K562 (cell line): ENCODE results near the gene HSPA1B. TPM values are rescaled to one million over a fixed set of nuclear protein-coding genes. Genes with fewer than 3 reads are reported as not detected.

Experiments used
- ATAC-seq: fragments of 200-7000 bp; cut with Tn5 transposase; 3 replicates; pipeline ENCODE4 v1.9.1; 2020; ENCODE audit warnings: moderate library complexity
- BruUV-seq: library from RNA; stranded (reverse); fragments of 400-500 nt; replicated peaks from 2 replicates; lab custom pipeline; 2021; lab: Mats Ljungman, UMichigan
- CTCF ChIA-PET: fragments of 300-600 bp; formaldehyde crosslinking; extraction: SDS; loops from one replicate; lab custom pipeline; 2021; ENCODE audit warnings: low intra/inter-chr PET ratio; lab: Yijun Ruan, JAX
- POLR2A ChIA-PET: fragments of 300-600, 350-650 bp; sonication (Branson Sonifier 250); formaldehyde crosslinking; extraction: SDS; loops from one replicate; lab custom pipeline; 2021; ENCODE audit warnings: antibody characterized with exemption, inconsistent platforms; lab: Yijun Ruan, JAX
- DNase-seq, 4 experiments: peaks; one replicate each; pipeline versions ENCODE4 v3.0.0 to v3.0.0-alpha.2; 2011 to 2018; ENCODE audit warnings: low spot score in 3 of 4, mixed read lengths in 3 of 4; ENCODE audit errors: extremely low read depth in 1 of 4
- FAIRE-seq: peaks from 2 replicates; lab custom pipeline; 2011; peaks lifted over from hg19 to GRCh38; lab: Jason Lieb, UNC
- H2AFZ ChIP-seq: 2 replicates; pipeline ENCODE4 v1.6.0; 2011; ENCODE audit warnings: low read depth, low read length, control low read depth, inconsistent platforms
- H3K27ac ChIP-seq: fragments of 200-600 bp; 3 replicates; pipeline ENCODE4 v1.8.0; 2011; ENCODE audit warnings: low read depth, mild to moderate bottlenecking, control low read depth, inconsistent platforms, low read length, moderate library complexity, mixed read lengths; ENCODE audit errors: extremely low read depth
- H3K27me3 ChIP-seq, 2 experiments: fragments of 300-600 bp in 1 of 2; 2 replicates in 1 of 2; 3 replicates in 1 of 2; pipeline versions ENCODE4 v1.6.0 to v1.8.0; 2011; ENCODE audit warnings: inconsistent platforms in 2 of 2, low read length in 2 of 2, mild to moderate bottlenecking in 1 of 2, mixed read lengths in 1 of 2, moderate library complexity in 1 of 2; ENCODE audit not compliant: control insufficient read depth in 2 of 2, insufficient read depth in 2 of 2
- H3K36me3 ChIP-seq: fragments of 300-600 bp; 3 replicates; pipeline ENCODE4 v1.8.0; 2011; ENCODE audit warnings: mild to moderate bottlenecking, low read length, inconsistent platforms; ENCODE audit not compliant: control insufficient read depth, insufficient read depth
- H3K4me1 ChIP-seq, 2 experiments: fragments of 200-600 bp in 1 of 2; replicated peaks in 1 of 2; 2 replicates in 1 of 2; 3 replicates in 1 of 2; pipeline versions ENCODE4 v1.5.1 to v1.8.0; 2011; ENCODE audit warnings: inconsistent platforms in 2 of 2, low read length in 2 of 2, mild to moderate bottlenecking in 1 of 2, mixed read lengths in 1 of 2, moderate library complexity in 1 of 2; ENCODE audit not compliant: control insufficient read depth in 2 of 2, insufficient read depth in 2 of 2
- H3K4me2 ChIP-seq: 2 replicates; pipeline ENCODE4 v1.6.1; 2011; ENCODE audit warnings: low read length, control low read depth, inconsistent platforms, mixed read lengths; ENCODE audit not compliant: insufficient read depth
- H3K4me3 ChIP-seq: fragments of 200-600 bp; sonication (generic), shearing (Covaris generic); 2 replicates; pipeline ENCODE4 v1.5.1; 2016; ENCODE audit warnings: control low read depth, inconsistent platforms
- H3K79me2 ChIP-seq: fragments of 200-600 bp; 3 replicates; pipeline ENCODE4 v1.8.0; 2011; ENCODE audit warnings: low read length, inconsistent platforms; ENCODE audit not compliant: control insufficient read depth, insufficient read depth
- H3K9ac ChIP-seq, 2 experiments: 2 replicates each; pipeline versions ENCODE4 v1.6.0 to v1.6.1; 2011; ENCODE audit warnings: low read depth in 2 of 2, low read length in 2 of 2, control low read depth in 1 of 2, inconsistent platforms in 1 of 2, mild to moderate bottlenecking in 1 of 2, mixed read lengths in 1 of 2; ENCODE audit not compliant: insufficient read depth in 1 of 2
- H3K9me1 ChIP-seq: one replicate; pipeline ENCODE4 v1.6.0; 2011; ENCODE audit warnings: inconsistent platforms, mild to moderate bottlenecking, low read length, moderate library complexity; ENCODE audit not compliant: control insufficient read depth, insufficient read depth
- H3K9me3 ChIP-seq: replicated peaks from 2 replicates; pipeline ENCODE4 v1.5.1; 2011; ENCODE audit warnings: low read depth, low read length, inconsistent platforms; ENCODE audit not compliant: control insufficient read depth, insufficient read depth
- H4K20me1 ChIP-seq: replicated peaks from 2 replicates; pipeline ENCODE4 v1.6.1; 2011; ENCODE audit warnings: low read length, inconsistent platforms, mixed read lengths; ENCODE audit not compliant: control insufficient read depth, insufficient read depth
- ADNP ChIP-seq: fragments of 200-800 bp; sonication (Bioruptor generic); IDR thresholded peaks from 2 replicates; pipeline ENCODE4 v1.6.1; 2016; ENCODE audit warnings: missing genetic modification characterization, missing compliant biosample characterization
- DPF2 ChIP-seq: fragments of 450-650 bp; IDR thresholded peaks from 2 replicates; pipeline ENCODE4 v1.6.1; 2016
- E2F8 ChIP-seq: fragments of 450-650 bp; IDR thresholded peaks from 2 replicates; pipeline ENCODE4 v1.7.1; 2018; ENCODE audit warnings: mild to moderate bottlenecking, low read depth; ENCODE audit not compliant: partially characterized antibody
- GABPA ChIP-seq: fragments of 200-800 bp; sonication (Bioruptor generic); conservative IDR thresholded peaks from 2 replicates; pipeline ENCODE4 v1.6.1; 2016; ENCODE audit warnings: low read depth, missing genetic modification characterization, missing compliant biosample characterization
- HNRNPL ChIP-seq: fragments of 200-400 bp; formaldehyde crosslinking; IDR thresholded peaks from 2 replicates; pipeline ENCODE4 v1.6.1; 2017; ENCODE audit warnings: low read depth, mild to moderate bottlenecking, low read length
- L3MBTL2 ChIP-seq: fragments of 450-650 bp; IDR thresholded peaks from 2 replicates; pipeline ENCODE4 v1.6.1; 2016; ENCODE audit warnings: mild to moderate bottlenecking, moderate library complexity
- MIER1 ChIP-seq: fragments of 450-650 bp; IDR thresholded peaks from 2 replicates; pipeline ENCODE4 v1.6.1; 2016; ENCODE audit warnings: antibody characterized with exemption, mild to moderate bottlenecking, low read depth
- NELFE ChIP-seq: IDR thresholded peaks from 2 replicates; pipeline ENCODE4 v1.6.1; 2011; ENCODE audit warnings: mild to moderate bottlenecking; ENCODE audit not compliant: insufficient read depth, insufficient read length
- PCBP1 ChIP-seq: fragments of 200-400 bp; formaldehyde crosslinking; IDR thresholded peaks from 2 replicates; pipeline ENCODE4 v1.6.1; 2018; ENCODE audit warnings: mild to moderate bottlenecking, low read depth, low read length; ENCODE audit not compliant: poor library complexity, severe bottlenecking
- POLR2A ChIP-seq: fragments of 450-650 bp; conservative IDR thresholded peaks from 2 replicates; pipeline ENCODE4 v1.6.1; 2016
- SNIP1 ChIP-seq: fragments of 450-650 bp; IDR thresholded peaks from 2 replicates; pipeline ENCODE4 v1.7.1; 2017; ENCODE audit warnings: low read depth, mild to moderate bottlenecking
- TEAD1 ChIP-seq, 2 experiments: fragments of 450-650 bp in 1 of 2; sonication (generic) in 1 of 2; formaldehyde crosslinking; IDR thresholded peaks; 2 replicates each; pipeline versions ENCODE4 v1.4.0 to v1.8.0; 2020 to 2022; ENCODE audit warnings: mild to moderate bottlenecking in 2 of 2, missing genetic modification reagents in 1 of 2
- ZNF165 ChIP-seq: fragments of 250-450 bp; sonication (Bioruptor Pico); IDR thresholded peaks from 2 replicates; pipeline ENCODE4 v1.4.0; 2020; ENCODE audit warnings: borderline replicate concordance
- ZNF184 ChIP-seq: sonication (generic); formaldehyde crosslinking; IDR thresholded peaks from 2 replicates; pipeline ENCODE4 v1.5.0; 2020; ENCODE audit warnings: missing genetic modification reagents
- WGBS: fragments of 100-300 bp; shearing (Covaris generic); methylation state at CpG from one replicate; pipeline ENCODE4 v1.1.6; 2016; ENCODE audit warnings: low coverage, mixed read lengths; ENCODE audit not compliant: insufficient coverage; ENCODE audit errors: missing lambda C conversion rate; 5-methylcytosine and 5-hydroxymethylcytosine counted together
- in situ Hi-C: fragments of 300-500 bp; cut with MboI; formaldehyde crosslinking; loops from 4 replicates; pipeline ENCODE4 v1.15.0; 2018; ENCODE audit warnings: inconsistent platforms, mixed read lengths
- intact Hi-C: fragments of 100-400 bp; cut with micrococcal nuclease; formaldehyde crosslinking; loops from 2 replicates; pipeline ENCODE4 v1.14.2; 2022
- polyA plus RNA-seq, 8 experiments: library from polyadenylated mRNA; depleted of rRNA in 4 of 8; stranded (reverse) in 5 of 8; unstranded in 3 of 8; fragments of >200 nt; fragmentation: Nextera tagmentation in 2 of 8; fragmentation: Illumina TruSeq in 1 of 8; extraction: Ambion mirVana in 2 of 8; extraction: Trizol in 1 of 8; gene quantifications; 2 replicates each; pipeline versions ENCODE4 v1.2.1 to v1.2.3, GENCODE V29; 2011 to 2014; ENCODE audit warnings: inconsistent platforms in 1 of 8, missing spikeins in 1 of 8
- total RNA-seq, 7 experiments: library from RNA; depleted of rRNA in 6 of 7; stranded (reverse); fragments of >200 nt in 6 of 7; fragmentation: Illumina TruSeq in 2 of 7; extraction: Trizol in 2 of 7; gene quantifications; 2 replicates each; pipeline versions ENCODE4 v1.2.1 to v1.2.3, GENCODE V29; 2011 to 2021; ENCODE audit warnings: low replicate concordance in 1 of 7
- TF ChIP-seq, protein P1 (sequence below): fragments of 450-650 bp; IDR thresholded peaks from 2 replicates; pipeline ENCODE4 v1.6.1; 2016; ENCODE audit warnings: antibody characterized with exemption
- TF ChIP-seq, protein P2 (sequence below): sonication (generic); formaldehyde crosslinking; IDR thresholded peaks from 2 replicates; pipeline ENCODE4 v1.8.0; 2022; ENCODE audit warnings: mild to moderate bottlenecking, missing genetic modification reagents, borderline replicate concordance

HSPA1B gene
- total and polyA plus RNA-seq, 9 of the 15 experiments (the other 6 are each of a cell fraction or from before 2014, with no cell fraction given), result 0.27 to 227 (median 51.2) TPM

DNA sequence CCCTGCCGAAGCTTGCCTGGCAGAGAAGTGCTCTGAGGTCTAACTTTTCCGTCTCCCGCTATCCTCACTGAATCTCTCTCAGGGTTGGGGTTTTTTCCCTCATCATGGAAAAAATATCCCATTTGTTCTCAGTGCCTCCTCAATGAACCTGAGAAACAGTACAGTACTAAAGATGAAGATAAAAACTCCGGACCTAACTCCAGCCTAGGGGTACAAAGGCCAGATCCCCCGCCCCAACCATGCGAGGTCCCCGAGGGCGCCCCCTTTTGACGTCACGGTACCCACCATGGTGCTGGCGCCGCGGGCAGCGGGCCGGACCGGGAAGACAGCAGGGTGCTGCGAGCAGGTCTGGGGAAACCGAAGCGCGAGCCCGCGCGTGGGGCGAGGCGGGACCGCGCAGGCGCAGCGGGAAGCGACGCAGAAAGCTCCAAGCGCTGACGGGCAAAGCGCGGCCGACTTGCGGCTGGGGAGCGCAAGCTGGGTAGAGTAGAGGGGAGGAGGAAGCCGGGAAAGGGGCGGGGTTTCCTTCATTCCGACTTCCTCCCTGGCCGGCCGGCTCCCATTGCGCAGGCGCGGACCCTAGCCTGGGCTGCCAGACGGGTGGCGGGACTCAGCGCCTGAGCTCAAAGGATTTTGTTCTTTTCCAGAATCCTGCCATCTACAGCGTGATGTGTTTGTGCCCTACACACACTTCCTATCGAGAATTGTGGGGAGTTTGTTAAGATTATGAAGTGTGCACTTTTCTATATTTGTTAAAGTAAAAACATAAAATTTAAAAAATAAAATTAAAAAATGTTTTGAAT lies 20.9 kb upstream of the HSPA1B start, which contains the start of gene LSM2:
LSM2 (minus strand) TSS at position 497 of the 803 bp plus-strand sequence; CDS start at position 288, 209 bp downstream.
- Histone ChIP-seq H3K9ac (peak within 1 kb of the TSS; percentile 93 to 94), H3K27ac (peak within 1 kb of the TSS; percentile 86), H3K9me1 (no peaks in the 10 kb centered on the region), H3K9me3 (no peaks in the 10 kb centered on the region), H3K4me2 (peak within 1 kb of the TSS; percentile 96), H2AFZ (peak within 1 kb of the TSS; percentile 91), H3K4me3 (peak within 1 kb of the TSS; percentile 66), H4K20me1 (no peaks in the 10 kb centered on the region), H3K79me2 (peaks cover 43% of the 10 kb centered on the region), H3K4me1 (peaks cover 14 to 30% of the 10 kb centered on the region in 2 experiments), H3K27me3 (no peaks in the 10 kb centered on the region), H3K36me3 (peaks cover 37% of the 10 kb centered on the region; the same call in 2 of the 3 replicates)
- BruUV-seq, result no TSS peak
- POLR2A ChIA-PET, result interaction anchor here (0.6 to 6.3 kb wide), 43 partner anchors 7 to 371 kb away, joined by 3 to 58 read pairs (median 4); partner anchors contain the start of genes ABHD16A, BAG6, C6orf47 and FKBPL
- peak; percentile 94 for FAIRE-seq
- ATAC-seq, result peak; percentile 98
- WGBS, result under 1% methylated on average over 51 of the region's 51 CpGs
- in situ Hi-C loops (no loop called here), intact Hi-C loops (no loop called here)
- peak; percentile 100 for DNase-seq
- CTCF ChIA-PET, result interaction anchor here (0.6 kb wide), 1 partner anchor 8 kb away, joined by 3 read pairs; no protein-coding TSS in a partner anchor
- TF ChIP-seq ZNF165 (CRISPR knock-in tag) (no peak), L3MBTL2 (peak; percentile 87), SNIP1 (no peak), PCBP1 (peak; percentile 66), ADNP (no peak), TEAD1 (CRISPR knock-in tag; IDR thresholded peaks at IDR 0.05) (peak in 1 of 2 experiments; percentile 83; a peak in 1 of 4 replicates), ZNF184 (CRISPR knock-in tag) (no peak), MIER1 (no peak), GABPA (no peak), E2F8 (peak; percentile 81), DPF2 (peak; percentile 45), POLR2A (peak; percentile 97), NELFE (no peak), HNRNPL (peak; percentile 98)
- TF ChIP-seq, protein P1, sequence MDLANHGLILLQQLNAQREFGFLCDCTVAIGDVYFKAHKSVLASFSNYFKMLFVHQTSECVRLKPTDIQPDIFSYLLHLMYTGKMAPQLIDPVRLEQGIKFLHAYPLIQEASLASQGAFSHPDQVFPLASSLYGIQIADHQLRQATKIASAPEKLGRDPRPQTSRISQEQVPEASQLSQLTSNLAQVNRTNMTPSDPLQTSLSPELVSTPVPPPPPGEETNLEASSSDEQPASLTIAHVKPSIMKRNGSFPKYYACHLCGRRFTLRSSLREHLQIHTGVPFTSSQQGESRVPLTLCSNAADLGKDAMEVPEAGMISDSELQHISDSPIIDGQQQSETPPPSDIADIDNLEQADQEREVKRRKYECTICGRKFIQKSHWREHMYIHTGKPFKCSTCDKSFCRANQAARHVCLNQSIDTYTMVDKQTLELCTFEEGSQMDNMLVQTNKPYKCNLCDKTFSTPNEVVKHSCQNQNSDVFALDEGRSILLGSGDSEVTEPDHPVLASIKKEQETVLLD, result peak; percentile 96
- TF ChIP-seq, protein P2, sequence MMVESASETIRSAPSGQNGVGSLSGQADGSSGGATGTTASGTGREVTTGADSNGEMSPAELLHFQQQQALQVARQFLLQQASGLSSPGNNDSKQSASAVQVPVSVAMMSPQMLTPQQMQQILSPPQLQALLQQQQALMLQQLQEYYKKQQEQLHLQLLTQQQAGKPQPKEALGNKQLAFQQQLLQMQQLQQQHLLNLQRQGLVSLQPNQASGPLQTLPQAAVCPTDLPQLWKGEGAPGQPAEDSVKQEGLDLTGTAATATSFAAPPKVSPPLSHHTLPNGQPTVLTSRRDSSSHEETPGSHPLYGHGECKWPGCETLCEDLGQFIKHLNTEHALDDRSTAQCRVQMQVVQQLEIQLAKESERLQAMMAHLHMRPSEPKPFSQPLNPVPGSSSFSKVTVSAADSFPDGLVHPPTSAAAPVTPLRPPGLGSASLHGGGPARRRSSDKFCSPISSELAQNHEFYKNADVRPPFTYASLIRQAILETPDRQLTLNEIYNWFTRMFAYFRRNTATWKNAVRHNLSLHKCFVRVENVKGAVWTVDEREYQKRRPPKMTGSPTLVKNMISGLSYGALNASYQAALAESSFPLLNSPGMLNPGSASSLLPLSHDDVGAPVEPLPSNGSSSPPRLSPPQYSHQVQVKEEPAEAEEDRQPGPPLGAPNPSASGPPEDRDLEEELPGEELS (CRISPR knock-in tag), result peak; percentile 94
